ENCODE results near the gene CX3CR1. TPM values are rescaled to one million over a fixed set of nuclear protein-coding genes. Genes with fewer than 3 reads are reported as not detected.

The CX3CR1 gene
- polyA plus RNA-seq, 1 donor from 2014 or later, result not detected

DNA sequence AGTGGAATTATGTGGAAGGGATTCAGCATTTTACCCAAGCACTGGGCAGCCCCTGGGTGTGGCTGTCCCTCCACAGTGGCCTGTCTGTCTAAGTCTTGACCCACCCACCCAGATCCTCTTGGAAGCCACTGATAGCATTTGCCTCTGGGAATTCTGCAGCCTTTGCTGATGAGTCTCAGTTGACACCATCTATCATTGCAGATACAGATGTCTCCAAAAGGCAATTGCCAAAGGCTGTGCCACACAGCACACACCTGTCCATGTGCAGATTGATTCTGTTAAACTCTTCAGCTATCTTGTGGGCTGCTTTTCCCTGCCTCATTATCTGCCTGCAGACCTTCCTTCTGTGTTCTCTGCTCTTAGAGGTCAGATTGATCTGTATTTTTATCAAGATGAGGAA is 18.1 kb downstream of the CX3CR1 start:
- H4K20me1 ChIP-seq (ENCODE audit: insufficient read depth), result no peaks in the 10 kb centered on the region
- H3F3A ChIP-seq (ENCODE audit: insufficient read depth, low read length, poor library complexity, severe bottlenecking), result no peaks in the 10 kb centered on the region
- no peak overlapping the region for H2AFZ ChIP-seq (ENCODE audit: low read depth, low read length)
- H3K9me3 ChIP-seq (ENCODE audit: low read length), result no peaks in the 10 kb centered on the region
- no peaks in the 10 kb centered on the region for H3K79me2 ChIP-seq (replicated peaks; ENCODE audit: insufficient read depth, low read length)
- TF ChIP-seq RAD21 (conservative IDR thresholded peaks at IDR 0.05), result no peak
- TF ChIP-seq, protein P1, sequence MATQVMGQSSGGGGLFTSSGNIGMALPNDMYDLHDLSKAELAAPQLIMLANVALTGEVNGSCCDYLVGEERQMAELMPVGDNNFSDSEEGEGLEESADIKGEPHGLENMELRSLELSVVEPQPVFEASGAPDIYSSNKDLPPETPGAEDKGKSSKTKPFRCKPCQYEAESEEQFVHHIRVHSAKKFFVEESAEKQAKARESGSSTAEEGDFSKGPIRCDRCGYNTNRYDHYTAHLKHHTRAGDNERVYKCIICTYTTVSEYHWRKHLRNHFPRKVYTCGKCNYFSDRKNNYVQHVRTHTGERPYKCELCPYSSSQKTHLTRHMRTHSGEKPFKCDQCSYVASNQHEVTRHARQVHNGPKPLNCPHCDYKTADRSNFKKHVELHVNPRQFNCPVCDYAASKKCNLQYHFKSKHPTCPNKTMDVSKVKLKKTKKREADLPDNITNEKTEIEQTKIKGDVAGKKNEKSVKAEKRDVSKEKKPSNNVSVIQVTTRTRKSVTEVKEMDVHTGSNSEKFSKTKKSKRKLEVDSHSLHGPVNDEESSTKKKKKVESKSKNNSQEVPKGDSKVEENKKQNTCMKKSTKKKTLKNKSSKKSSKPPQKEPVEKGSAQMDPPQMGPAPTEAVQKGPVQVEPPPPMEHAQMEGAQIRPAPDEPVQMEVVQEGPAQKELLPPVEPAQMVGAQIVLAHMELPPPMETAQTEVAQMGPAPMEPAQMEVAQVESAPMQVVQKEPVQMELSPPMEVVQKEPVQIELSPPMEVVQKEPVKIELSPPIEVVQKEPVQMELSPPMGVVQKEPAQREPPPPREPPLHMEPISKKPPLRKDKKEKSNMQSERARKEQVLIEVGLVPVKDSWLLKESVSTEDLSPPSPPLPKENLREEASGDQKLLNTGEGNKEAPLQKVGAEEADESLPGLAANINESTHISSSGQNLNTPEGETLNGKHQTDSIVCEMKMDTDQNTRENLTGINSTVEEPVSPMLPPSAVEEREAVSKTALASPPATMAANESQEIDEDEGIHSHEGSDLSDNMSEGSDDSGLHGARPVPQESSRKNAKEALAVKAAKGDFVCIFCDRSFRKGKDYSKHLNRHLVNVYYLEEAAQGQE (IDR thresholded peaks at IDR 0.05; ENCODE audit: borderline replicate concordance), result no peak
- TF ChIP-seq MXI1 (conservative IDR thresholded peaks at IDR 0.05; ENCODE audit: poor library complexity, severe bottlenecking), result no peak
- no peak for TF ChIP-seq EP300 (conservative IDR thresholded peaks at IDR 0.05; ENCODE audit: poor library complexity, severe bottlenecking)
- TF ChIP-seq, protein P2, sequence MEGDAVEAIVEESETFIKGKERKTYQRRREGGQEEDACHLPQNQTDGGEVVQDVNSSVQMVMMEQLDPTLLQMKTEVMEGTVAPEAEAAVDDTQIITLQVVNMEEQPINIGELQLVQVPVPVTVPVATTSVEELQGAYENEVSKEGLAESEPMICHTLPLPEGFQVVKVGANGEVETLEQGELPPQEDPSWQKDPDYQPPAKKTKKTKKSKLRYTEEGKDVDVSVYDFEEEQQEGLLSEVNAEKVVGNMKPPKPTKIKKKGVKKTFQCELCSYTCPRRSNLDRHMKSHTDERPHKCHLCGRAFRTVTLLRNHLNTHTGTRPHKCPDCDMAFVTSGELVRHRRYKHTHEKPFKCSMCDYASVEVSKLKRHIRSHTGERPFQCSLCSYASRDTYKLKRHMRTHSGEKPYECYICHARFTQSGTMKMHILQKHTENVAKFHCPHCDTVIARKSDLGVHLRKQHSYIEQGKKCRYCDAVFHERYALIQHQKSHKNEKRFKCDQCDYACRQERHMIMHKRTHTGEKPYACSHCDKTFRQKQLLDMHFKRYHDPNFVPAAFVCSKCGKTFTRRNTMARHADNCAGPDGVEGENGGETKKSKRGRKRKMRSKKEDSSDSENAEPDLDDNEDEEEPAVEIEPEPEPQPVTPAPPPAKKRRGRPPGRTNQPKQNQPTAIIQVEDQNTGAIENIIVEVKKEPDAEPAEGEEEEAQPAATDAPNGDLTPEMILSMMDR (IDR thresholded peaks at IDR 0.05; ENCODE audit: poor library complexity, severe bottlenecking), result no peak
- no peak for TF ChIP-seq SMC3 (conservative IDR thresholded peaks at IDR 0.05; ENCODE audit: poor library complexity)
- TF ChIP-seq EZH2 (IDR thresholded peaks at IDR 0.05; ENCODE audit: borderline replicate concordance, insufficient read depth, low read length, poor library complexity, severe bottlenecking), result no peak
- TF ChIP-seq TAF1 (IDR thresholded peaks at IDR 0.05; ENCODE audit: low read depth), result no peak
- no peak for TF ChIP-seq POLR2AphosphoS5 (IDR thresholded peaks at IDR 0.05)
- H3K27me3 ChIP-seq (ENCODE audit: insufficient read depth, low read depth, low read length), result no peaks in the 10 kb centered on the region
- H3K4me3 ChIP-seq (ENCODE audit: low read length), result no peak overlapping the region
- H3K27ac ChIP-seq (ENCODE audit: low read length), result no peak overlapping the region
- H3K36me3 ChIP-seq (ENCODE audit: insufficient read depth, low read length), result no peaks in the 10 kb centered on the region
- H3K4me2 ChIP-seq (ENCODE audit: low read length), result no peak overlapping the region
- H3K9me2 ChIP-seq (ENCODE audit: insufficient read depth, low read length), result no peaks in the 10 kb centered on the region
- no peak overlapping the region for H3K9ac ChIP-seq (ENCODE audit: low read length)

DNA sequence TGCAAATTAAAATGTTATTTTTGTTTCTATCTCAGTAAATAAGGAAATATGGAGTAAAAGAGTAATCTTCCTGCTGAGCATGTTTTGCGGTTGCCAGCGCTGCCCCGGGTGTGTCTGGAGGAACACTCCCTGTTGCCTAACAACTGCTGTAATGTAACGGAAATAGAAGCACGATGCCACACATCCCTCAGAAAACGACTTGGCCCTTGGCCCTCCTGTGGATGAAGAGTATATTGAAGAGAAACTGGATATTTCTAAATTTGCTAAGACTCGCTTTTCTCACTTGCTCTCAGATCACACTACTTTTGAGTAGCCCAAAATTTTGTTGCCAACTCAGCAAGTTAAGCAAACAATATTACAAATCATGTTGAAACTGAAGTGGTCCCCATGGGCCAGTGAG is 18.9 kb downstream of the CX3CR1 start:
- no peak overlapping the region for H3K4me3 ChIP-seq (ENCODE audit: low read length)
- H3K36me3 ChIP-seq (ENCODE audit: insufficient read depth, low read length), result no peaks in the 10 kb centered on the region
- TF ChIP-seq MXI1 (conservative IDR thresholded peaks at IDR 0.05; ENCODE audit: poor library complexity, severe bottlenecking), result no peak
- TF ChIP-seq, protein P1 (IDR thresholded peaks at IDR 0.05; ENCODE audit: borderline replicate concordance), result no peak
- TF ChIP-seq POLR2AphosphoS5 (IDR thresholded peaks at IDR 0.05), result no peak
- TF ChIP-seq SMC3 (conservative IDR thresholded peaks at IDR 0.05; ENCODE audit: poor library complexity), result no peak
- TF ChIP-seq, protein P2 (IDR thresholded peaks at IDR 0.05; ENCODE audit: poor library complexity, severe bottlenecking), result no peak
- TF ChIP-seq TAF1 (IDR thresholded peaks at IDR 0.05; ENCODE audit: low read depth), result no peak
- TF ChIP-seq EZH2 (IDR thresholded peaks at IDR 0.05; ENCODE audit: borderline replicate concordance, insufficient read depth, low read length, poor library complexity, severe bottlenecking), result no peak
- TF ChIP-seq RAD21 (conservative IDR thresholded peaks at IDR 0.05), result no peak
- no peak for TF ChIP-seq EP300 (conservative IDR thresholded peaks at IDR 0.05; ENCODE audit: poor library complexity, severe bottlenecking)
- H3F3A ChIP-seq (ENCODE audit: insufficient read depth, low read length, poor library complexity, severe bottlenecking), result no peaks in the 10 kb centered on the region
- no peaks in the 10 kb centered on the region for H3K27me3 ChIP-seq (ENCODE audit: insufficient read depth, low read depth, low read length)
- no peaks in the 10 kb centered on the region for H3K79me2 ChIP-seq (replicated peaks; ENCODE audit: insufficient read depth, low read length)
- H2AFZ ChIP-seq (ENCODE audit: low read depth, low read length), result no peak overlapping the region
- no peak overlapping the region for H3K4me2 ChIP-seq (ENCODE audit: low read length)
- H3K9me3 ChIP-seq (ENCODE audit: low read length), result no peaks in the 10 kb centered on the region
- H4K20me1 ChIP-seq (ENCODE audit: insufficient read depth), result no peaks in the 10 kb centered on the region
- H3K9ac ChIP-seq (ENCODE audit: low read length), result no peak overlapping the region
- no peaks in the 10 kb centered on the region for H3K9me2 ChIP-seq (ENCODE audit: insufficient read depth, low read length)
- H3K27ac ChIP-seq (ENCODE audit: low read length), result no peak overlapping the region

All from neural cell (in vitro differentiated cells).